Neuron (in vitro differentiated cells): ENCODE results near the gene SLC38A6.
A peak's percentile ranks its signal among the peaks of the same experiment; 100 is the strongest.

Source experiments
- H2AFZ ChIP-seq: one replicate; pipeline ENCODE4 v1.6.1; 2013; ENCODE audit warnings: low read depth, mild to moderate bottlenecking, inconsistent platforms, low read length, moderate library complexity
- H3K27me3 ChIP-seq: one replicate; pipeline ENCODE4 v1.6.1; 2013; ENCODE audit warnings: low read length; ENCODE audit not compliant: insufficient read depth
- H3K36me3 ChIP-seq: one replicate; pipeline ENCODE4 v1.6.1; 2013; ENCODE audit warnings: low read length; ENCODE audit not compliant: insufficient read depth
- H3K4me1 ChIP-seq: one replicate; pipeline ENCODE4 v1.6.1; 2013; ENCODE audit warnings: low read length; ENCODE audit not compliant: insufficient read depth
- H3K4me3 ChIP-seq: 2 replicates; pipeline ENCODE4 v1.5.1; 2013; ENCODE audit warnings: mild to moderate bottlenecking, low read length, moderate library complexity
- H3K9me3 ChIP-seq: one replicate; pipeline ENCODE4 v1.6.1; 2013; ENCODE audit warnings: low read length

SLC38A6 gene

GRCh38 chr14:60980811-60981632 lies at the start of gene SLC38A6, which contains the start of gene TRMT5:
TSS of gene SLC38A6 (plus strand) at chr14:60981245. CDS start at chr14:60981278, 33 bp downstream.
TSS of gene TRMT5 (minus strand) at chr14:60981079. CDS start at chr14:60980973, 106 bp downstream.
- Histone ChIP-seq H3K9me3 (no peaks in the 10 kb centered on the region), H3K27me3 (no peaks in the 10 kb centered on the region), H3K4me3 (peak within 1 kb of the TSS; percentile 86), H3K36me3 (peaks cover 25% of the 10 kb centered on the region), H2AFZ (peak within 1 kb of the TSS; percentile 85), H3K4me1 (peaks cover 22% of the 10 kb centered on the region)

DNA sequence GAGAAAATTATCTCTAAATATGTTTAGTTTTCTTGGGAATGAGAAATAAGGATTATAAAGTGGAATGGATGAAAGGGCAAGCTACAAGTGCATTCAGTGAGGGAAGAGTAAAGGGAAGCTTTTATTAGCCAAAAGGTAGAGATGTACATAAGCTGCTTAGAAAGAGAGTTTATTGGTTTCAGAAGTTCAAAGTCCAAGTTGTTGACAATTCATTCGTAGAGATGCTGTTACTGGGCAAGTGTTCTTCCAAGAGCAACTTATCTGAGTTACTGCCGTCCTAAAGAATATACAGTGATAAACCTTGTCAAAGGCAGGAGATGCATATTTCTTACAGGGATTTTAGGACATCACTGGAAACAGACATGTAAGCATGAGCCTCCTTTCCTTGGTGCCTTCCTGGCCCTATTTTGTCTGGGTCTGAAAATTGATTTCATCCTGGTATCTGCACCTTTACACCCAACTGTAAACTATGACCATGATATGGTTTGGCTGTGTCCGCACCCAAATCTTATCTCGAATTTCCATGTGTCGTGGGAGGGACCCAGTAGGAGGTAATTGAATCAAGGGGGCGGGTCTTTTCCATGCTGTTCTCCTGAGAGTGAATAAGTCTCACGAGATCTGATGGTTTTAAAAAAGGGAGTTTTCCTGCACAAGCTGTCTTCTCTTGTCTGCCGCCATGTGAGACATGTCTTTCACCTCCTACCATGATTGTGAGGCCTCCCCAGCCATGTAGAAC lies 47.0 kb upstream of the SLC38A6 start:
- no peaks in the 10 kb centered on the region for H3K9me3 ChIP-seq
- no peaks in the 10 kb centered on the region for H3K27me3 ChIP-seq
- no peaks in the 10 kb centered on the region for H3K36me3 ChIP-seq
- H2AFZ ChIP-seq = no peak overlapping the region
- peaks cover 12% of the 10 kb centered on the region for H3K4me1 ChIP-seq
- H3K4me3 ChIP-seq = no peak overlapping the region

GRCh38 chr14:60935319-60935718 lies 45.7 kb upstream of the SLC38A6 start:
- H3K9me3 ChIP-seq = no peaks in the 10 kb centered on the region
- no peaks in the 10 kb centered on the region for H3K27me3 ChIP-seq
- peaks cover 12% of the 10 kb centered on the region for H3K4me1 ChIP-seq
- no peaks in the 10 kb centered on the region for H3K36me3 ChIP-seq
- no peak overlapping the region for H3K4me3 ChIP-seq
- H2AFZ ChIP-seq = no peak overlapping the region

GRCh38 chr14:60943637-60944032 lies 37.4 kb upstream of the SLC38A6 start:
- no peak overlapping the region for H3K4me3 ChIP-seq
- H3K27me3 ChIP-seq = no peaks in the 10 kb centered on the region
- no peaks in the 10 kb centered on the region for H3K9me3 ChIP-seq
- no peak overlapping the region for H2AFZ ChIP-seq
- no peaks in the 10 kb centered on the region for H3K36me3 ChIP-seq
- peaks cover 26% of the 10 kb centered on the region for H3K4me1 ChIP-seq

GRCh38 chr14:60944204-60944603 lies 36.8 kb upstream of the SLC38A6 start:
- Histone ChIP-seq H3K27me3 (no peaks in the 10 kb centered on the region), H3K4me1 (peaks cover 26% of the 10 kb centered on the region), H2AFZ (no peak overlapping the region), H3K4me3 (no peak overlapping the region), H3K36me3 (no peaks in the 10 kb centered on the region), H3K9me3 (no peaks in the 10 kb centered on the region)

- Histone ChIP-seq H3K9me3 (no peaks in the 10 kb centered on the region), H3K27me3 (no peaks in the 10 kb centered on the region), H2AFZ (no peak overlapping the region), H3K4me1 (peaks cover 26% of the 10 kb centered on the region), H3K4me3 (no peak overlapping the region), H3K36me3 (no peaks in the 10 kb centered on the region)
Measured at GRCh38 chr14:60945984-60946383, 35.1 kb upstream of the SLC38A6 start.

- Histone ChIP-seq H3K9me3 (no peaks in the 10 kb centered on the region), H3K27me3 (no peaks in the 10 kb centered on the region), H3K4me1 (peaks cover 26% of the 10 kb centered on the region), H2AFZ (no peak overlapping the region), H3K36me3 (no peaks in the 10 kb centered on the region), H3K4me3 (no peak overlapping the region)
Measured at GRCh38 chr14:60946773-60947172, 34.3 kb upstream of the SLC38A6 start.

DNA sequence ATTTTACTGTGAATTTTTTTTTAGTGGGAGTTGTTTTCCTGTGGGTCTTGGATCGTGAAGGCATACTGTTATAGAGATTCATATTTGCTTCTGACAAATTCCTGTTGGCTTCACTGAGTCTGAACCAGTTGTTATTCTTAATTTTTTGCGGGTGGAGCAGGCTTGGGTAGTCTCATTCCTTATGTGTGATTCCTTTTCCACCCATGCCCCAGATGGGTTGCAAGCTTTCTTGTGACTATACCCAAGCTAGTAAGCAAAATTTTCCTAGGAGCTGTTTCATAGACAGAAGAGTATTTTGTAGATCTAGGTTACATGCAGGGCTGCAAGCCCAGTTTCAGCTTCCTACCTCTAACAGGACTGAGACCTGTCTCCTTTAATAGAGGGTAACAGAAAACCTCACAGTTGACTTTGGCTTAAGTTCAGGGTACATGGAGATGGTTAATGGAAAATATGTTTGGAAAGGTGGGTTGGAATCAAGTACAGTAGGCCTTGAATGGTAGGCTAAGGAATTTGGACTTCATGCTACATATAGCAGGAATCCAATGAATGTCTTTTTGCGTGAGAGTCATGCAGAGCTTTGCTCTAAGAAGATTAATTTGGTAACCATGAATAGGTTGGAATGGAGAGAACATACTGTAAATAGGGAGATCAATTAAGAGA lies 29.1 kb upstream of the SLC38A6 start:
- no peaks in the 10 kb centered on the region for H3K27me3 ChIP-seq
- no peaks in the 10 kb centered on the region for H3K4me1 ChIP-seq
- H3K4me3 ChIP-seq = no peak overlapping the region
- no peaks in the 10 kb centered on the region for H3K9me3 ChIP-seq
- H2AFZ ChIP-seq = no peak overlapping the region
- no peaks in the 10 kb centered on the region for H3K36me3 ChIP-seq

DNA sequence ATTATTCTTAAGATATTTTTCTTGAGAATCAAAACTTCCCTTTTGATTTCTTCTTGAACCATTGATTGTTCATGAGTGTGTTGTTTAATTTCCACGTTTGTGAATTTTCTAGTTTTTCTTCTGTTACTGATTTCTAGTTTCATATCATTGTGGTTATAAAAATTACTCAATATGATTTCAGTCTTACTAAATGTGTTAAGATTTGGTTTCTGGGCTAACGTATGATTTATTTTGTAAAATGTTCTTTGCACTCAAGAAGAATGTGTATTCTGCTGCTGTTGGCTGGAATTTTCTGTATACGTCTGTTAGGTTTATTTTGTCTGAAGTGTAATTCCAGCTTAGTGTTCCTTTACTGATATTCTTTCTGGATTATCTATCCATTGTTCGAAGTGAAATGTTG lies 24.8 kb upstream of the SLC38A6 start:
- H3K9me3 ChIP-seq = peaks cover 9% of the 10 kb centered on the region
- H3K4me1 ChIP-seq = no peaks in the 10 kb centered on the region
- no peaks in the 10 kb centered on the region for H3K27me3 ChIP-seq
- no peak overlapping the region for H3K4me3 ChIP-seq
- H2AFZ ChIP-seq = no peak overlapping the region
- H3K36me3 ChIP-seq = no peaks in the 10 kb centered on the region

DNA sequence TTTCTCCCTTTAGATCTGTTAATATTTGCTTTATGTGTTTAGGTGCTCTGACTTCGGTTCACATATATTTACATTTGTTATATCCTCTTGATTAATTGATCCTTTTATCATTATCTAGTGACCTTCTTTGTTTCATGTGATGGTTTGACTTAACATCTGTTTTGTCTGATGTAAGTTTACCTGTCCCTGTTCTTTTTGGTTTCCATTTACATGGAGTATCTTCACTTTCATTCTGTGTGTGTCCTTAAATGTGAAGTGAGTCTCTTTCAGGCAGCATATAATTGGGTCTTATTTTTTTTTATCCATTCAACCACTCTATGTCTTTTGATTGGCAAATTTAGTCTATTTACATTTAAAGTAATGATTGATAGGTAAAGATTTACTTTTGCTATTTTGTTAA lies 24.4 kb upstream of the SLC38A6 start:
- no peak overlapping the region for H3K4me3 ChIP-seq
- H3K36me3 ChIP-seq = no peaks in the 10 kb centered on the region
- peaks cover 9% of the 10 kb centered on the region for H3K9me3 ChIP-seq
- no peak overlapping the region for H2AFZ ChIP-seq
- no peaks in the 10 kb centered on the region for H3K27me3 ChIP-seq
- H3K4me1 ChIP-seq = no peaks in the 10 kb centered on the region

DNA sequence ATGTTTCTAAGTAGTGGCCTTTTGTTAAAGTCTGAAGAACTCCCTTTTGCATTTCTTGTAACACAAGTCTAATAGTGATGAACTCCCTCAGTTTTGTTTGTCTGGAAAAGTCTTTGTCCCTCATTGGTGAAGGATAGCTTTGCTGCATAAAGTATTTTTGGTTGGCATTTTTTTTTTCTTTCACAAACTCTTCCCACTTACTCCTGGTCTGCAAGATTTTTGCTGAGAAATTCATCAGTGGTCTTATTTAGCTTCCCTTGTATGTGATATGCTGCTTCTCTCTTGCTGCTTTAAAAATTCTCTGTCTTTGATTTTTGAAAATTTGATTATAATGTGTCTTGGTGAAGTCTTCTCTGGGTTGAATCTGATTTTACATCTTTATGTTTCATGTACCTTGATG lies 22.9 kb upstream of the SLC38A6 start:
- Histone ChIP-seq H3K9me3 (peaks cover 9% of the 10 kb centered on the region), H3K4me1 (no peaks in the 10 kb centered on the region), H3K27me3 (no peaks in the 10 kb centered on the region), H3K4me3 (no peak overlapping the region), H3K36me3 (no peaks in the 10 kb centered on the region), H2AFZ (no peak overlapping the region)

DNA sequence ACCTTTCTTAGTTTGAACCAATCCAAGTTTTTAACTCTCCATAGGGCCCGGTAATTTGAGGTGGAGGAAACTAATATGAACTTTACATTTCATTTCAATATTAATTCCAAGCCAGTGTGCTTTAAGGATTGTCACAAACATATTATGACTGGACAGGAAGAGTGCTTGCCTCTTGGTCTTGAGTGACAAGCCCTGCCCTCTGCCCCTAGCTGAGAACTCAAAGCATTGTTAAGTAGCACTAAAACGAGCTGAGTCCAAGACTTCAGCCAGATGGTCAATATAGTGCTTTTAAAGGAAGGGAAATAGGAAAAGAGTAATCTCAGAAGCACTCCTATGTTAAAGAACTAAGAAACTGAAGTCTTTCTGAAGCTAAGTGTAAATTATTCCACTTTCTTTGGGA lies 17.3 kb upstream of the SLC38A6 start:
- no peak overlapping the region for H2AFZ ChIP-seq
- H3K4me1 ChIP-seq = peaks cover 19% of the 10 kb centered on the region
- H3K4me3 ChIP-seq = no peak overlapping the region
- no peaks in the 10 kb centered on the region for H3K27me3 ChIP-seq
- H3K9me3 ChIP-seq = peaks cover 5% of the 10 kb centered on the region
- H3K36me3 ChIP-seq = no peaks in the 10 kb centered on the region

DNA sequence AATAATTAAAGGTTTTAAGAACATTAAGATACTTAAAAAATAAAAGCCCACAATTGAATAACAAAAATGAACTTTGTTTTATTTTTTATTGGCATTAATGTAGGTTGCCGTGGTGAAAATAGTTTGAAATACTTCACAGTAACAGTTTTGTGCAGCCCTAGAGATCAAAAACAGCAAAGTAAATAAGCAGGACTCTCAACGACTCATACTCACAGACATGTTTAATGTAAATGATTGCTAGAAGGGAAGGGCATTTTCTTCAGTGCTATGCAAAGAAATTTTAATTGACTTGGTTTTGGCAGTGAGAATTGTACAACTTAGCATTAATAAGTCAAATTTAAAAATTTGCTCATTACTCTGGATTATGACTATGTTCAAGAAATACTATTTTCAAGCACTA lies 16.1 kb upstream of the SLC38A6 start:
- H3K36me3 ChIP-seq = no peaks in the 10 kb centered on the region
- H2AFZ ChIP-seq = no peak overlapping the region
- peaks cover 1% of the 10 kb centered on the region for H3K9me3 ChIP-seq
- no peaks in the 10 kb centered on the region for H3K27me3 ChIP-seq
- peaks cover 19% of the 10 kb centered on the region for H3K4me1 ChIP-seq
- no peak overlapping the region for H3K4me3 ChIP-seq
